HG03520 (cell line): ENCODE data around the gene TNFAIP8L3.
"Not testable (repeated sequence)": the region's sequence is repeated elsewhere in the genome, so short reads cannot be mapped to it uniquely, and the experiment has no call there.

Experiments used
- ATAC-seq: cut with Tn5 transposase; IDR thresholded peaks from one replicate; pipeline ENCODE4 v1.9.1; 2021; ENCODE audit warnings: mild to moderate bottlenecking, moderate library complexity; ENCODE audit not compliant: unreplicated experiment

Gene TNFAIP8L3

DNA sequence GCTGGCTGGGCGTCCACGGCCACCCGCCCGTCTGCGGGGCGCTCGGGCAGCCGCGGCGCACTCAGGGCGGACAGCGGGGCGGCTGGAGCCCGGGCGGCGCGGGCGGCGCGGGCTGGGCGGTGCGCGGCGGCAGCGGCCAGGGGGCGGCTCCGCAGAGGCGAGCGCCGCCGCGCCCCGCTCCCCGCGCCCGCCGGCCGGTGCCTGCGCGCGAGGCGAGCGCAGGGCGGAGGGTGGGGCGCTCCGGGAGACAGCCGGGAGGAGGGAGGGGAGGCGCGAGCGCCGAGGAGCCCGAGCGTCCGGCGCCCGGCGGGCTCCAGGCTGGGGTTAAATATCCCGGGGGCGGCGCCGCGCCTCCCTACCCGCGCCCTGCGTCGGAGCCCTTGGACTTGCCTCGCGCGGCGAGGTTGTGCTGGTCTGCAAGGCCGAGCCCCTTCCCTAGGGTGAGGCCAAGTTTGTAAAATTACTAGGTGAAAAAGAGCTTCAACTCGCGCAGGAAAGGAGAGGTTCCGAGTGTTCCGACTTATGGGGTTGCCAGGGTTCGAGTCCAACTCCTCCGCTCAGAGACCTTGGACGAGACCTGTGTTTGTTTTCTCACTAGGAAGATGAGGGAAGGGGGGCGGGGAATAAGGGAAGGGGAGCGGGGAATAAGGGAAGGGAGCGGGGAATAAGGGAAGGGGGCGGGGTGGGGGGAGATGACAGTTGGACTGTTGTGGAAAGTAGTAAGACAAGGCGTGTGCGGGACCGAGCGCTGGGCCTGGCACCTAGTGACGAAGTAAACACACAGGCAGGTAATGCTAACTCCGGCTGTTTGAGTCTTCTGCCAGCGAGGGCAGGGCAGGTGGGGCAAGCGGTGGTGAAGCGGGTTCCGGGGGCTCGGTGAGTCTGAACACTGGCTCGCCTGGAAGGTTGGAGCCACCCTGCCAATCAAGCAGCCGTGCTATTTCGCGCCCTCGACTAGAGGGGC lies at the start of gene TNFAIP8L3:
Gene TNFAIP8L3, minus strand, starts transcription at position 301 of the 964 bp plus-strand sequence. CDS start 311 bp downstream, outside the sequence.
- ATAC-seq: no peak

DNA sequence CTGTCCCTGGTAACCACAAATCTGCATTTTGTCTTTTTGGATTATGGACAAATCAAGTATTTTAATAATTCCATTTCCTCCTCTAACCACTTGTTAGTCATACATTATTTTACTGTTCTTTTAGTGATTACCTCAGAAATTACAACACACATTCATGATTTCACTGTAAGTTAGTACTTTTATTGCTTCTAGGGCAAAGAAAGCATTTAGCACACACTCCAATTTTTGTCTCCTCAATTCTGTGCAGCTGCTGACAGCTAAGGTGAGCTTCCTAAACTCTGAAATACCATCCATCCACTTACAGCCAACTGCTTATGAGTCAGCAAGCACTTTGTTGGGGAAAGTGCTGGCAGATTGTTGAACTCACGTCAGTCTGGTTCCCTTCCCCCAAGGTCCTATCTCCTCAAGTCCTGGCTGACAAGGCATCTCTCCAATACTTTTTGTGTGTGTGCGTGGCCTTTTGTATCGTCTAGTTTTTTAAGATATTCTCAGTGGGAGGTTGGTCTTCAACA lies 49.4 kb upstream of the TNFAIP8L3 start:
- no peak for ATAC-seq

DNA sequence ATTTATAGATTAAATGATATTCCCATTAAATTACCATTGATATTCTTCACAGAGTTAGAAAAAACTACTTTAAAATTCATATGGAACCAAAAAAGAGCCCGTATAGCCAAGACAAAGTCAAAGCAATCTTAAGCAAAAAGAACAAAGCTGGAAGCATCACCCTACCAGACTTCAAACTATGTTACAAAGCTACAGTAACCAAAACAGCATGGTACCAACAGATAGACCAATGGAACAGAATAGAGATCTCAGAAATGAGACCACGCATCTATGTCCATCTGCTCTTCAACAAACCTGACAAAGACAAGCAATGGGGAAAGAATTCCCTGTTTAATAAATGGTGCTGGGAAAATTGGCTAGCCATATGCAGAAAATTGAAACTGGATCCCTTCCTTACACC lies 45.6 kb upstream of the TNFAIP8L3 start:
- ATAC-seq: not testable (repeated sequence)

DNA sequence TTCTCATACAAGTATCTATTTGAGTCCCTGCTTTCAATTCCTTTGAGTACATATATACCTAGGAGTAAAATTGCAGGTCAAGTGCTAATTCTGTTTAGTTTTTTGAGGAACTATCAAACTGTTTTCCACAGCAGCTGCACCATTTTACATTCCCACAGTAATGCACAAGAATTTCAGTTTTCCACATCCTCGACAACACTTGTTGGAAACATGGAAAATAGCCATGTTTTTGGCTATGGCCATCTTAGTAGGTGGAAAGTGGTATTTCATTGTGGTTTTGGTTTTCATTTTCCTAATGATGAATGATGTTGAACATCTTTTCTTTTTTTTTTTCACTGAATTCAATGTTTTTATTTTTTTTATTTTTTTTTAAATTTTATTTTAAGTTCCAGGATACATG lies 44.4 kb upstream of the TNFAIP8L3 start:
- ATAC-seq: no peak

DNA sequence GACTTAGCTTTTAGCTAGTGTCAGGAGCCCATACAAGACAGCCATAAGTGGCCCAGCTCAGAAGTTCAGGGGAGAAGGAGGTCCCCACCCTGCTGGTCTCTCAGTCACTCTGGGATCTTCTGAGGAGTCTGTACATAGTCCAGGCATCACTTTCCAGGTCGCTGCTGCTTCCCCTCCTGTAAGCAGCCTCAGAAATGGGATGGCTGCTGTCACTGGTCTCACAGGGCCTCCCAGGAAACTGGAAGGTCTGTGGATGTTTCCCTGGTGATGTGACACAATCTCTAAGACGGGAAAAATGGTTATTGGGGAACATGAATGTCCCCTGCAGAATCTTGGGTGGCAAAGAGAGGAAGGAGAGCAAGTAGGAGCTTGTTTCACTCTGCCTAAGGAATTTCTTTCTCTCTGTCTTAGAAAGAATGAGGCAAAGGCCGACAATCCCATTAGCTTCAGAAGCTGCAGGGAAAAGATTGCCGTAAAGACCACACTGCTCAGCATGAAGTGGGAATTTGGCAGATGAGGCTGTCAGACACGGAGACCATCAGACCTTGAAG lies 43.2 kb upstream of the TNFAIP8L3 start:
- no peak for ATAC-seq

DNA sequence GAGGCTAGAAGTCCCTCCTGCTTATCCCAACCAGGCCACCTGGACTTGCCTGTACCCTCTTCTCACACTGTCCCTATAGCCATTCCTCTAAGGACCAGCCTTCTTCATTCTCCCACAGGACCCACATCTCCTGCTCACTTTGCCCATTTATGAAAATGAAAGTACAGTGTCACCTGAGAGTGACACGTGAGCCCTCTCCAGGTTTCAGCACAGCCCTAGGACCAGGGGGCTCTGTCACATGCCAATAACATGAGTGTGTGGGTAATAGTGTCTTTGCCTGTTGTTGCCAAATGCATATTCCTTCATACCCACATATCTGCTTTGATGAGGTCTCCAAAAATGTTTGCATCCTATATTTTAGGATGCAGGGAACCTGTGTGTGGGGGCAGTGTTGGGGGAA lies 42.3 kb upstream of the TNFAIP8L3 start:
- no peak for ATAC-seq

DNA sequence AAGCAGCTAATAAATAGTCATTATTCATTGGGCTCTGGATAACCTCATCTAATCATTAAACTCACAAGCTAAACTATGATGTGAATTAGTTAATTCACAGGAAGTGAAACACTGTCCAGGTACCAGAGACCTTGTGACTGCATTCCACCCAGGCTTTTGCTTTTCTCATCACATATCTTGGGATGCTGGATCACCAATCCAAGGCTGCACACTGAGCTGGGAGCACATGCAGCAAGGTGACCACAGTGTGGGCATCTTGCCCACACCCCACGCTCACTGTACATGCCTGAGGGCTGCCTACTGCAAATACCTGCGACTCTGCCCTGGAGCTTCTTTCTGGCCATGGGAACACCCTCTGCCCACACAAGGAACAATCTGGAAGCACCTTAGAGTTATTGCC lies 40.6 kb upstream of the TNFAIP8L3 start:
- no peak for ATAC-seq

DNA sequence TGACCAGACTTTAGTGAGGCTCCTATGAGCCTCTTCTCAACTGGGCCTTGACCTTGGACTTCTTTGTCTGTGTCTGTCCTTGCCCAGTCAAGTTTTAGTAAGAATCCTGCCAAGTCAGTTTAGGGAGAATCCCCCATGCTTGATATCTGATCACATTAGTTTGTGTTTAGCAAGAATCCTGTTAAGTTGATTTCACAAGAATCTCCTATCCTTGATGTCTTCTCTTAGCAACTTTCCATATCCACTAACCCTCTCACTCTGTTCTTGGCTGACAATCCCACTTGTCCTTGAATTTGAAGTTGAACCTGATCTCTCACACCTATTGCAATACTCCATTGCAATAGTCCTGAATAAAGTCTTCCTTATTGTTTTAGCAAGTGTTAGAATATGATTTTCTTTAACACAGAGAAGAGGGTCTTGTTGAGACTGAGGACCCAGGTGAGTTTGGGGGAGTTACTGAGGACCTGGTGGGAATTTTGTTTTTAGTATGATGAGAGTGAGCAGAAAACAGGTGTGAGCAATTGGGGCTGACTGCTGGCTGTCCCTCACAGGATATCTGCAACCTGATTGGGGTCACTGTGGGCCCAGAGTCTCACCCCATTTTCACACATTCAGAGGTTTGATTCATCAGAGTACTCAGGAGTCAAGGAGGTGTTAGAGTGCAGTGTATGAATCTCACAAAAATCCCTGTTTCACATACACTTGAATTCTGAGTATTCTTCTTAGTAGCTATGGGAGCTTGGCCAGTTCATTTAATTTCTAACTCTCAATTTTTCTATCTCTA lies 39.9 kb upstream of the TNFAIP8L3 start:
- no peak for ATAC-seq

DNA sequence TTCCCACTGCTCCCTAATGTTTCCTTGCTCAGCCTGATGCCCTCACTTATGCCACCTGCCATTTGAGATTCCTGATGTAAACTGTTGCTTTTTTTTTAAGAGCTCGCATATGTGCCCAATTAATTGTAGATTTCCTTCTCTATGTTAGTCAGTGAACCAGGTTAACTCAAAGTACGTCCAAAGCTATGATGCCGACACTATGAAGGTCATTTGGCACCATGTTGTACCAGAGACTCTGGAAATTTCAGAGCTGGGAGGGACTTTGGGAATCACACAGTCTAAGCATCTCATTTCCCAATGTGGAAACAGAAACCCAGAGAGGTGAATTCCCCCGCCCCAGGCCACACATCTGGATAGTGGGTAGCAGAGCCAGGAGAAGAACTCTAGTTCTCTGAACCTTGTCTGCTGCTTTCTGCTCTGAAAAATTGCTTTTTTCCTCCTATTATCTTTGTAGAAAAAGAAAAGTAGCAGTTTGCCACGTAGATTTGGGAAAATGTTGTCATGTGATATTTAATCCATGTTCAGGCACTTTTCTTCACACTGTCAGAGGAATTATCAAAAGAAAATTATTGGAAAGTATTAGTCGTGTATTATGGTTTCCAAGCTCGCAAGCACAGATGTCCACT lies 38.5 kb upstream of the TNFAIP8L3 start:
- no peak for ATAC-seq

DNA sequence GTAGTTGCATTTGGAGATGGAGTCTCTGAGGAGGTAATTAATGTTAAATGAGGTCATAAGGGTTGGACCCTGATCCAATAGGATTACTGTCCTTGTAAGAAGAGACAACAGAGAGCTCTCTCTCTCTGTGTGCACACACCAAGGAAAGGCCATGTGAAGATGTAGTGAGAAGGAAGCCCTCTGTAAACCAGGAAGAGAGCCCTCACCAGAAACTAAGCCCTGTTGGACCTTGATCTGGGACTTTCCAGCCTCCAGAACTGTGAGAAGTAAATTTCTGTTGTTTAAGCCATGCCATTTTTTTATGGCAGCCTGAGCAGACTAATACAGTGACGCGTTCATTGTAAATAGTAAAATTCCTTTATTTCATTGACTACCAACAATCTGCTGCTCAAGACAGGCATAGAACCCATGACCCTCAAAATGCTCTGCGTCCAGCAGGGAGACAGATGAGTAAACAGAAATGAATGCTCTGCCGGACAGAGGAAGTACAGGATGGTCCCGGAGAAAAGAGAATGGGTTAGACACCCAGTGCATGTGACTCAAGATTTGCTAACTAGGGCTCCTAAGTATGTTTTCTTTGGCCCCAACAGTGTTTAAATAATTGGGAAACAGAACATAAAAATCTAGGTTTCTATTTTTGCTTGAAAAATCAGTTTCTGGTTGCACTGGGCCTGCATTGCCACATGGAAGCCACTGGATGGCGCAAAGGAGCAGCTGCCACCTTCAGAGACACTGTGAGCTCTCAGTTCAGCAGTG lies 37.9 kb upstream of the TNFAIP8L3 start:
- no peak for ATAC-seq

DNA sequence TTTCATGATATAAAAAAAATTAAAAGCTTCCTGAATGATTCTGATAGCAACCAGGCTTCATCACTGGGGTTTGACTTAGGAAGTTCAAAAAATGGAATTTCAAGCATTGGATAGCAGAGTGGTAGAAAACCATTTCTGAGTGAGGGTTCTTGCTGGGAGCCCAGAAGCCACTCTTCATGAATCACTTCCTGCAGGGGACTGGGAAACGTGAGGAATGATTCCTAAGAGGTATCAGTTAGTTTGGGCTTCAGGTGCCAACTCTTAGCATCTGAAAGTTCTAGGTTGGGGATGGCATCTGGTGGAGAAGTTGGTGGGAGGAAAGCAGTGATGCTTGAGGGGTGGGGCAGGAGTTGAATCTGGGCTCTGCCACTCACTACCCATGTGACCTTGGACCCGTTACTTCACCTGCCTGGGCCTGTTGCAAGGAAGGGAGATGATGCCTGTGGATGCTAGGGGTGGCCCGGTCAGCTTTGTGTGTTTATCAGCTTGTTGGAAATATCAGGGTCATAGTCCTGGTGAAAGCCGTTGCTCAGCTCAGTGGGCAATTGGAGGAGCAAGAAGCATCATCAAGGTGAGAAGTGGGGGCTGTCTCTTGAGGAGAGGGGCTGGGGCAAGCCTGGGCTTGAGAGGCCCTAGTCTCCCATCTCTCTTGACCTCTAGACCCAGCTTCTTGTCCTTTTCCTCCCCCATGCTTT lies 37.0 kb upstream of the TNFAIP8L3 start:
- ATAC-seq: no peak

DNA sequence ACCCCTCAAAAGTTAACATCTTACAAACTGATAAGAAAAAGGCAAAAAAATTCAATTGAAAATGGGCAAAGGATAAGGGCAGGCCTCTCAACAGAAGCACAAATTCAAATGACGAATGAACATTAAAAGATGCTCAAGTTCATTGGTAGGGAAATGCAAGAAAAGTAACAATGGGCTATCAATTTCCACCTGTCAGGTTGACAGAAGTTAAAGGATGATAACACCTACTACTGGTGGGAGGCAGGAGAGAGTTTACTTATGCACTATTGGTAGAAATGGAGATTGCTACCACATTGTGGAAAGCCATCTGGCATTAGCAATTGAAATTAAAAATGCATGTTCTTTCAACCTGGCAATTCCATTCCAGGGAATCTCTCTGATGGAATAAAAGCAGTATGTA lies 35.6 kb upstream of the TNFAIP8L3 start:
- no peak for ATAC-seq

DNA sequence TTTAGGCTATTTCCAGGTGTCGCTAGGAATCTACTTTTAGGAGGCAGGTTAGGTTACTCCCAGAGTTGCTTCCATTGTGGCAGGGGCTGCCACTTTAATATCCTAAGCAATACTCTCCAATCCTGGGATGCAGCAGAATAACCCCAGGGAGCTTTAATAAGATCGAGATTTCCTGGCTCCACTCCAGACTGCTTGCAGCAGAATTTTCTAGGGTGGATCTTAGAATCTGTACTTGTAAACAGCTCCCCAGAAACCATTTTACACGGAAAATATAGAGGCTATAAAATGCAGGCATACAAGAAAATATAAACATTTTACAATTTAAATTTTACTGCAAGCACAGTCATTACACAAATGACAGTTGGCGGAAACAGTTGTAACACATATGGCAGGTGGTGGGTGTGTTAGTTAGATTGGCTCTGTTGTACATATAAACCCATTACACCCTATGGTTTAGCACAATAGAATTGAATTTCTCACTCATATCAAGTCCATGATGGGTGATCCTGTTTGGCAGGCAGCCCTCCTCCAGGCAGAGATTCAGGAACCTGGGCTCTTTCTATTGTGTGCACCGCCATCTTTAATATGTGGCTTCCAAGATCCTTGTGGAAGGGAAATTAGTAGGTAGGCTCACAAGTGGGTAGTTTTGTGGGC lies 35.0 kb upstream of the TNFAIP8L3 start:
- no peak for ATAC-seq

DNA sequence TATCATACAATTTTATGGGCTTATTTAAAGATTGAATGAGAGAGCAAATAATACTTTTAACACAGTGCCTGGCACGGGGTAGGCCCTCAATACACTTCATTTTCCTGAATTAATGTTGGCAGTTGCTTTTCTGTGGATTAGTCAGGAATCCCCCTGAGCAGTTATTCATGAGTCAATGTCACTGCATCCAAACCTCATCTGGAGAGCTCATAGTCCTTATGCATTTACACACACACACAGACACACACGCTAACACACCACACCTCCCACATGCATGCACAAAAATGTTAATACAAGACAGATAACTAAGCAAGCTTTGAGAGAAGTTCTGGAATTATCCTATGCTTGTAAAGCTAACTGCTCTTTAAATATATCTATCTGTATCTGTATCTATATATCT lies 34.0 kb upstream of the TNFAIP8L3 start:
- ATAC-seq: no peak

DNA sequence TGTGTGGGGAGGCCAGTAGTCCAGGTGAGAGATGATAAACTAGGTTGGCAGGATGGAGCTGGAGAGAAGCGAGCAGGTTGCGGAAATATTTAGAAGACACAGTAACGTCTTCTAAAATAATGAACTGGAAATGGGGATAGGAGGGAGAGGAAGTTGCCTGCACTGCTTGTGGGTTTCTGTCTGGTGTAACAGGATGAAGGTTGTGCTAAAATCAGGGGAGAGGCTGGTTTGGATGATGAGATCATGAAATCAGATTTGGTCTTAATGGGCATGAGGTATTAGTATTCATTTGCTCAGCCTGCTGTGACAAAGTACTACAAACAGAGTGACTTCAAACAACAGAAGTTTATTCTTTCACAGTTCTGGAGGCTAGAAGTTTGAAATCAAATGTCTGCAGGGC lies 32.1 kb upstream of the TNFAIP8L3 start:
- no peak for ATAC-seq

DNA sequence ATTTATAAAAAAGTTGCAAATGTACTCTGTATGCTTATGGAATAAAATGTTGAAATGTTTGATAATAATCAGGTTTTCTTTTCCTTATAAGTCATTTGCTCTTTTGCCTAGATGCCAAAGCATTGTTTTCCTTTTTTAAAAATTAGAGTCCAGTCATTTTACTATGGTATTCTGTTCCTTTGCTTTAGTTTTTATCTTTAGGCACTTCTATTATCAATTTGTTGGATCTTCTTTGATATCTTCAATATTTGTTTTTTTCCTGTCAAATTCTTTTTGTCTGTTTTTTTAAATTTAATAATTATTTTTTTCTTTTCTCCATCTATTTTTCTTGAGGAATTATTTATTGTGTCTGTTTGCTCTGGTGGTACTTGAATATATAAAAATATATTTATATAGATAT lies 28.3 kb upstream of the TNFAIP8L3 start:
- ATAC-seq: not testable (repeated sequence)

DNA sequence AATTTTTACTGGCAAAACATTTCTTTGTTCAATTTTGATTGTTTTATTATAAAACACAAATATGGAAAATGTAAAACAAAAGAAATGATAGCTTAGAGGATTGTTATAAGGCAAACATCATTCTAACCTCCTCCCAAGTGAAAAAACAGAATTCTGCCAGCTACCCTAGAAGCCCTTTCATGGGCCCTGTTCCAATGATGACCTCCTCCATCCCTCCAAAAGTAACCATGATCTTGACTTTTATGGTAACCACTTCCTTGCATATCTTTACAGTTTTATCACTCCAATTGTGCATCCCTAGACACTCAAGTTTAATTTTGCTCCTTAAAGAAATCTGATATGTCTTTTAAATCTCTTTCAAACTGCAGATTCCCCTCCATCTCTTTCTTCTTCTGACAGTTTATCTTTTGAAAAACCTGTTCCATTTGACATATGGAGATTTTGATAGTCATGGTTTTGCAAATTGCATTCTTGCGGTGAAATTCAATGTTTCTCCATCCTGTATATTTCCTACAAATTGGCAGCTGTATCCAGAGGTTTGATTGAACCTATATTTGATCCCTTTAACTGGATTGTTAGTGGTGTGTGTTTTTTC lies 27.0 kb upstream of the TNFAIP8L3 start:
- ATAC-seq: no peak

DNA sequence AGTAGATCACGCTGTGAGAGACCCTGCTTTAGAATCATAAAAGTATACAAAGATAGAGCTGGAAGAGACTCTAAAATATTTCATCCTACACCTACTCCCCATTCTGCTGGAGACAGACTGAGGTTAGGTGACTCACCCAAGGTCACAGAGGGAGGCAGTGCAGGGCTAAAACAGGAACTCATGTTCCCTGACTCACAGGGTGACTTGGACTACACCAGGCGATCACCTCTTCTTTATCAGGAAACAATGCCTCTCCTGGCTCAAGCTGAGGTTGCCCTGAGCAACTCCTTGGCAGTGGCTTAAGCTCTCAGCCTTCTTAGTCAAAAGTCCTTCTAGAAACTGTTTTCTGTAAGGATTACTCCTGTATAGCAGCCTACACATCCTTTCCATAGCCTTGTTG lies 26.4 kb upstream of the TNFAIP8L3 start:
- no peak for ATAC-seq

DNA sequence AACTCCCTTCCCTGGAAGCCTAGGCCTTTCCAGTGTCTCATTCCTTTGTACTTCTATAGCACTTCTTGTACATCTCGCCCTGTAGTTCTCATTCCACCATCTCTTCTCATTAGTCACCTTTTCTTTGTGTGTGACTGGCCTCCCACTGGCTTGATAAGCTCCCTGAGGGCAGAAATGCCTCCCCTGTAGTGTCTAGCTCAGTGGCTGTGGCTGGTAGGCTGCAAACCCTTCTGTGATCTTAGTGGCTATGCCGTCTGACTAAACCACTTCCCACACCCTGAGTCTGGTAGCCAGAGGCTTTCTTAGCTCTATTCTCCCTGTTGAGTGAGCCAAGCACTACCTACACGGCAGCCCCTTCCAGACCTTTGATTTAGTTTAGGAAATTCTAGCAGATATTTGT lies 24.4 kb upstream of the TNFAIP8L3 start:
- no peak for ATAC-seq
